Heart right ventricle (tissue), 16 donors: Measurements from ENCODE around the gene HLA-B. TPM values are rescaled to one million over a fixed set of nuclear protein-coding genes. Genes with fewer than 3 reads are reported as not detected.
A peak's percentile ranks its signal among the peaks of the same experiment; 100 is the strongest.

Experiments used
- ATAC-seq, 8 donors: fragments of 200-7000 bp; cut with Tn5 transposase; one replicate each; pipeline ENCODE4 v1.9.1; 2020; ENCODE audit warnings: mild to moderate bottlenecking in 8 of 8, moderate library complexity in 8 of 8, moderate number of reproducible peaks in 1 of 8
- DNase-seq, 2 donors: peaks; one replicate each; pipeline ENCODE4 v3.0.0-alpha.2; 2020
- H3K27ac ChIP-seq, 10 donors: fragments of 200-600 bp; sonication (generic) in 2 of 10; one replicate each; pipeline versions ENCODE4 v1.5.0 to v1.8.0; 2020 to 2022; ENCODE audit warnings: mild to moderate bottlenecking in 3 of 10
- H3K27me3 ChIP-seq, 7 donors: fragments of 200-600 bp; one replicate each; pipeline ENCODE4 v1.8.0; 2021 to 2022; ENCODE audit warnings: mild to moderate bottlenecking in 2 of 7
- H3K36me3 ChIP-seq, 9 donors: fragments of 200-600 bp; sonication (generic) in 1 of 9; one replicate each; pipeline versions ENCODE4 v1.5.0 to v1.8.0; 2020 to 2022; ENCODE audit warnings: mild to moderate bottlenecking in 2 of 9
- H3K4me1 ChIP-seq, 9 donors: fragments of 200-600 bp; sonication (generic) in 1 of 9; one replicate each; pipeline versions ENCODE4 v1.5.0 to v1.8.0; 2020 to 2022; ENCODE audit warnings: mild to moderate bottlenecking in 4 of 9
- H3K4me3 ChIP-seq, 10 donors: fragments of 200-600 bp; sonication (generic) in 2 of 10; one replicate each; pipeline versions ENCODE4 v1.5.0 to v1.8.0; 2020 to 2022; ENCODE audit warnings: mild to moderate bottlenecking in 7 of 10, moderate library complexity in 2 of 10
- H3K9me3 ChIP-seq, 11 donors: fragments of 200-600 bp in 10 of 11; sonication (generic) in 2 of 11; one replicate each; pipeline versions ENCODE4 v1.5.0 to v1.8.0; 2013 to 2022; ENCODE audit warnings: mild to moderate bottlenecking in 2 of 11, control low read depth in 1 of 11, moderate library complexity in 1 of 11
- CTCF ChIP-seq, 9 donors: fragments of 200-600 bp; sonication (generic) in 2 of 9; IDR thresholded peaks; one replicate each; pipeline versions ENCODE4 v1.5.0 to v1.8.0; 2021 to 2022; ENCODE audit warnings: antibody characterized with exemption in 9 of 9, mild to moderate bottlenecking in 5 of 9, moderate library complexity in 1 of 9
- WGBS, 2 donors: extraction: QIAGEN DNeasy Blood & Tissue Kit; methylation state at CpG; one replicate each; pipeline ENCODE4 v1.1.7; 2013; ENCODE audit warnings: inconsistent platforms in 1 of 2; 5-methylcytosine and 5-hydroxymethylcytosine counted together
- intact Hi-C, 10 donors: fragments of 100-400 bp; cut with DNase I; formaldehyde crosslinking; loops; one replicate each; pipeline versions ENCODE4 v1.11.1 to v1.14.2; 2022
- polyA plus RNA-seq, 2 donors: library from polyadenylated mRNA; stranded (reverse); fragments of 200-250 nt; gene quantifications; one replicate each; pipeline ENCODE4 v1.2.3, GENCODE V29; 2013
- total RNA-seq, 10 donors: library from RNA; stranded (reverse); fragmentation: NEBNext Ultra II Directional in 3 of 10; extraction: Animal tissue kit (Norgen Biotek cat#: 25700) in 3 of 10; gene quantifications; one replicate each; pipeline versions ENCODE4 v1.2.1 to v1.2.4, GENCODE V29; 2021 to 2023
- donor health status: Arrhythmogenic right ventricular cardiomyopathy.
- donor health status: ischemic (EF 13 %, LVEDD 7.1; RV severe dilation, severe dysfunction).
- donor health status: healthy with polysubstance abuse.
- donor health status: DM: no; HTN: yes; CAD: no.
- donor health status: DM: no; HTN: no; CAD: no.
- donor health status: ischemic (EF 25% LVEDD 6.9; RV normal size, moderate dysfunction).
- donor health status: ischemic (EF 25% LVEDD 5.7; RV mildly dilated, moderate dysfunction).
- donor health status: healthy.
- donor health status: DM: yes; HTN: yes; CAD: no.
- donor health status: Ischemic cardiomyopathy.
- donor health status: ischemic (EF 35%, LVEDD 5.7; RV mildly dilated, moderate dysfunction).
- donor health status: nonischemic (EF 11% LVEDD 7.7; RV severe dilation, severe dysfunction).
- donor health status: DM: yes; HTN: yes; CAD: no.
- donor health status: PGD.
- donor health status: ischemic (EF 29% LVEDD 5.4; RV normal size, mild dysfunction).
- donor health status: nonischemic (EF 23%, LVEDD 6.1; RV moderate dilation, normal function).

HLA-B gene
- total and polyA plus RNA-seq, 12 donors: 252 to 2,676 (median 408) TPM

- Histone ChIP-seq H3K9me3 (peaks cover 0 to 5% (median 0%) of the 10 kb centered on the region in 11 donors), H3K4me1 (peaks cover 16 to 79% (median 68%) of the 10 kb centered on the region in 9 donors), H3K27ac (peak overlapping the region in 9 of 10 donors; percentile 53 to 100 (median 97)), H3K27me3 (no peaks in the 10 kb centered on the region), H3K4me3 (peak overlapping the region; percentile 40 to 93 (median 80)), H3K36me3 (no peaks in the 10 kb centered on the region)
- intact Hi-C loops: loop anchor here in 3 of 10 donors (1.0 to 5.0 kb wide), 3 partner anchors 38 to 41 kb away; no protein-coding TSS in a partner anchor
- 8 to 17% methylated on average over 25 to 27 of the region's 27 CpGs for WGBS, 2 donors
- ATAC-seq (peak in 1 of 8 donors; percentile 3), DNase-seq (peak in 1 of 2 donors; percentile 24)
- TF ChIP-seq CTCF (IDR thresholded peaks at IDR 0.05): no peak
Observed at GRCh38 chr6:31402324-31403282, 45.6 kb upstream of the HLA-B start.

GRCh38 chr6:31401403-31401802 lies 44.4 kb upstream of the HLA-B start:
- WGBS, 2 donors: 24 to 35% methylated on average over 4 of the region's 4 CpGs
- no peaks in the 10 kb centered on the region for H3K9me3 ChIP-seq
- H3K27ac ChIP-seq: peak overlapping the region; percentile 94 to 100 (median 98)
- intact Hi-C loops: loop anchor here in 1 of 10 donors (5.0 kb wide), 1 partner anchor 41 kb away; no protein-coding TSS in a partner anchor
- DNase-seq: no peak
- H3K4me1 ChIP-seq: peaks cover 15 to 79% (median 71%) of the 10 kb centered on the region in 9 donors
- H3K4me3 ChIP-seq: peak overlapping the region; percentile 48 to 93 (median 85)
- H3K27me3 ChIP-seq: no peaks in the 10 kb centered on the region
- no peak for TF ChIP-seq CTCF (IDR thresholded peaks at IDR 0.05)
- no peaks in the 10 kb centered on the region for H3K36me3 ChIP-seq
- ATAC-seq: peak in 5 of 8 donors; percentile 9 to 25 (median 14)

- DNase-seq (peak; percentile 84 to 88), ATAC-seq (peak; percentile 47 to 88 (median 78))
- no peaks in the 10 kb centered on the region for H3K27me3 ChIP-seq
- peaks cover 15 to 74% (median 66%) of the 10 kb centered on the region in 9 donors for H3K4me1 ChIP-seq
- H3K9me3 ChIP-seq: no peaks in the 10 kb centered on the region
- peaks cover 0 to 6% (median 0%) of the 10 kb centered on the region in 9 donors for H3K36me3 ChIP-seq
- no peak for TF ChIP-seq CTCF (IDR thresholded peaks at IDR 0.05)
- intact Hi-C loops: loop anchor here in 1 of 10 donors (5.0 kb wide), 1 partner anchor 42 kb away; no protein-coding TSS in a partner anchor
- H3K27ac ChIP-seq: peak overlapping the region; percentile 94 to 100 (median 98)
- H3K4me3 ChIP-seq: peak overlapping the region; percentile 48 to 93 (median 85)
- WGBS, 2 donors: 3 to 4% methylated on average over 30 of the region's 30 CpGs
Observed at GRCh38 chr6:31400467-31401289, 43.7 kb upstream of the HLA-B start.
